GM18511 (cell line): ENCODE results near the gene TMEM250.

Source experiments
- ATAC-seq: cut with Tn5 transposase; IDR thresholded peaks from one replicate; pipeline ENCODE4 v1.9.1; 2021; ENCODE audit warnings: mild to moderate bottlenecking, moderate library complexity; ENCODE audit not compliant: unreplicated experiment

Gene TMEM250

DNA sequence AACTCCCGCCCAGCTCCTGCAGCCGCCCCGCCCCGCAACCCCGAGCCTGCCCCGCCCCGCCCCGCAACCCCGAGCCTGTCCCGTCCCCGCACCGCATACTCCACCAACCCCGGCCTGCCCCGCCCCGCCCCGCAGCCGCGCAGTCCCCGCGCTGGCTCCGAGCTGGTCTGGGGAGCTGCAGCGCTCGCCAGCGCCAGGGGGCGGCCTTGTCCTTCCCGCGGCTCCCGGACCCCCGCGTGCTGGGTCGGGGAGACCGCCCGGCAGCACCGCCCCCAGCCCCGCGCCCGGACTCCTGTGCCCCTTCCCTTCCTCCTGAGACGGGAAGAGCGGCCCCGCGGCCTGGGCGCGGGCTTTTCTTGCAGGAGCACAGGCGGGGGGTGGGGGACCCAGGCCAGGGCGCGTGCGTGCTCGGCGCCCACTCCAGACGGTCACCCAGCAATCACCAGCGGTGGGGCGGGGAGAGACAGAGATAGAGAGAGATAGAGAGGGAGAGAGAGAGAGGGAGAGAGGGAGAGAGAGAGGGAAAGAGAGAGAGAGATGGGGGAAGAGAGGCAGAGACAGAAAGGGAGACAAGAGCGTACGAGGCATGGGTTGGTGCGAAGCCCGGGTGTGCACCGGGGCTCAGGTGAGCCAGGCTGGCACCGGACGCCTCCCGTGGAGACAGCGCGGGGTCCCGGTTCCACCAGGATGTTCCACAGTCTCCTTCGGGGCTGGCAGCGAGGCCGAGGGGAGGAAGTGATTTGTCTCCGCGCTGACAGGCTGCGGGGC, 14.7 kb upstream of the TMEM250 start:
- ATAC-seq, result no peak

DNA sequence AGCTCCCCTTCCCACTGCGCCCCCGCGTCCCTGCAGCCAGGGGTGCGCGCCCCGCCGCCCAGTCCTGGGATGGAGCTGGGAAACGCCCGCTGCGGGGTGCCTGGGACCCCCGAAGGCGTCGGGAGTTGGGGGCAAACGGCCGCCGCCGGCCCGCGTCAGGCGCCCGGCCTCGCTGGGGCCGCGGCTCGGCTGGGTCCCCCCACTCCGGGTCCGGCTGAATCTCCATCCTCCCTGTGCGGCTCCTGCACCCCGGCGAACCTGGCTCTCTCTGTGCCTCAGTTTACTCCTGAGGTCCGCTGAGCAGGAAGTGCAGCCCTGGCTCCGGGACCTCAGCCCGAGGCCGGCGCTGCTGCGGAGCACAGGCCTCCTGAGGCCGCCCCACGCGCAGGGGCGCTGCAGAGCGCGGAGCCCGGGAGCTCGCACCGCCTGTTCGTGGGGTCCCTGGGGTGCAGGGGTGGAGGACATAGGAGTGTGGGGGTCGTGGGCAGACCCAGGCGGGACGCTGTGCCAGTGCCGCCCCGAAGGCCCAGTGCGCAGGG, 13.9 kb upstream of the TMEM250 start:
- ATAC-seq, result no peak

DNA sequence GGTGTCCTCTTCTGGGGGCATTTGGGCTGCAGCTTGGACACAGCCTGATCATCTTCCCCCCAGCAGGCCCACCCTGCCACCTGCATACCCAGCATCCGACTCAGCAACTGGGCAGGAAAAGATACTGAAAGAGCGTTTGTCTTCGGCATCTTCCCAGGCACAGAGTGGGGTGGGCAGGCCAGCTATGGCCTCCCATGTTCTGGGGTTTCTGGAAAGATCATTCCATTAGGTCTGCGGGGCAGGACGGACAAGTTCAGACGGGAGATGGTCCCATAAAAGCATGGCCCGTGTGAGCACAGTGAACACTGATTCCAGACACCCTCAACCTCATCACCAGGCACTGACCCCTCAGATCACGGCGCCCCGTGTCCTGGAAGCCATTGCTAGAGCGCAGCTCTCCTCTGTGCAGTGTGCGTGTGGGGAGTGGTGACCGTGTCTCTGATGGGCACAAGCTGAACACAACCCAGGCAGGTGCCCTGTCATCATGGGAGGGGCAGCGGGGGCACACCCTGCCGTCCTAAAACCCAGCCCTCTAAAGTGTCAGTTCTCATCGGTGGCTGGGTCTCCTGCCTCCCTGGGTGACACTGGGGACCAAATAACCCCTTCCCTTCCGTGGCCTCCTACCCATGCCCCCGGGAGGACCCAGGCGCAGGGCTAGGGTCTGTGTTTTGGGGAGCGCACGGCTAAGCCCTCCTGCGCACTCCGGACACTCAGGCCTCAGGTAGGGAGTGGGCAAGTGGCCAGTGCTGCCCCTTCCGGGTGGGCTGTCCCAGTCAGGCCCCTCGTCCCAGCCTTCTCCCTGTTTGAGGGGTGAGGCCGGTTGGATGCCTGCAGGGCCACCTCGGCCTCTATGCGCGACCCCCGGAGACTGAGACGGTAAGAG, 13.2 kb upstream of the TMEM250 start:
- no peak for ATAC-seq

DNA sequence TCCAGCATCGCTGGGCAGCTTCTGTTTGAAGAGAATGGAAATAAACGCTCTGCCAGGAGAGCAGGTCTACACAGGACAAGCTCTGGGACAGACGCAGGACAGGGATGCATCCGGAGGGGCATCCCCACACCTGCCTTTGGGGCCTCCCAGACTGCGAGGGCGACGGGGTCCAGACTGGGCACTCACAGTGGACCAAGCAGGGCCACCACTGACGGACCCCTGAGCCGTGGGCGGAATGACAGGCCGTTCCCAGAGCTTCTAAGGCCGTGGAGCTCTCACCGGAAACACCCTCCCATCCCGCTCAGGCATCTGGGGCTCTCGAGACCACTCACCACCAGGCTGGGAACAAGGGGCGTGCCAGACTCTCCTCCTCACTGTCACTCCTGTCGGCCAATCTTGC, 10.5 kb upstream of the TMEM250 start:
- no peak for ATAC-seq

DNA sequence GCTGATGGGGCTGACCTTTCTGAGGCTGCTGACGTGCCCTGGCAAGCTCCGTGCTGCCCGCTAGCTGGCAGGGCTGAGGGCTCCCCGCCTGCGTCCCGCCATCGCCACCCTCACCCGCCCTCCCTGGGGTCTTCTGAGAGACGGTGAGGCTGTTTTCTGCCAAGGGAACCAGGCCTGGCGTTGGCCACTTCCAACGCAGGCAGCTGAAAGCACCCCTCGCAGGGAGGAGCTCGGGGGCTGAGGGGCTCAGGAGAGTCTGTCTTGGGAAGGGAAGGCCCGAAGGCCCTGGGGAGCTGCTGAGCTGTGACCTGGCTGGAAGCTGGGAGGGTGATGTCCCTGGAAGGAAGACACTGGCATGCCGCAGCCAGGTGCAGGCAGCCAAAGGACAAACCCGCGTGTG, 9.8 kb upstream of the TMEM250 start:
- ATAC-seq, result no peak

DNA sequence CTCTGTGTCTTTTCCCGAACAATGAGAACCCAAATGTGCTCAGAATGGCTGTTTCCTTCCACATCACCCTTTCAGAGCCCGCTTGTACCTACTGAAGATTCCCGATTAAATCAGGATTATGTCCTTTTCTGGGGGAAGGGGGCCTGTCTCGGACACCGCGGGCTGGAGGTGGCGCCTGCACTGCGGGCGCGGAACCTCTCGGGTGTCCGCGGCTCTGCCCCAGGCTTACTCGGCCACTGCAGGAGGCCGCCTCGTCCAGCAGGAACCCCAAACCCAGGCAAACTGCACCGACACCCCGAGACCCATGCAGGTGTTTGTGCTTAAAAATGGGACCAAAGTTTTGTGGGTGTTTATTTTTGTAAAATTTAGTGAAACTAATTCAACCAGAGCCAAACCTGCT, 8.6 kb upstream of the TMEM250 start:
- no peak for ATAC-seq

DNA sequence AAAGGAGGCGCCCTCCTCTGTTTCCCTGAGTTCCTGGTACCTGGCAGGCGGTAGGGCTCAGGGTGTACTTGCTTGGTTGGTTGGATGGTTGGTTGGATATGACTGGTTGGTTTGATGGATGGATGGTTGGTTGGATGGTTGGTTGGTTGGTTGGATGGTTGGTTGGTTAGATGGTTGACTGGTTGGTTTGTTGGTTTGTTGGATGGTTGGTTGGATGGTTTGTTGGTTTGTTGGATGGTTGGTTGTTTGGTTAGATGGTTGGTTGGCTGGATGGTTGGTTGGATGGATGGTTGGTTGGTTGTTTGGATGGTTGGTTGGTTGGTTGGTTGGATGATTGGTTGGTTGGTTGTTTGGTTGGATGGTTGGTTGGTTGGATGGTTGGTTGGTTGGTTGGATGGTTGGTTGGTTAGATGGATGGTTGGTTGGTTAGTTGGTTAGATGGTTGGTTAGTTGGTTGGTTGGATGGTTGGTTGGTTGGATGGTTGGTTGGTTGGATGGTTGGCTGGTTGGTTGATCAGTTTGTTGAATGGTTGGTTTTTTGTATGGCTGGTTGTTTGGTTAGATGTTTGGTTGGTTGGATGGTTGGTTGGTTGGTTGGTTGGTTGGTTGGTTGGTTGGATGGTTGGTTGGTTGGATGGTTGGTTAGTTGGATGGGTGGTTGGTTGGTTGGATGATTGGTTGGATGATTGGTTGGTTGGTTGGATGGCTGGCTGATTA, 6.5 kb upstream of the TMEM250 start:
- ATAC-seq, result no peak

DNA sequence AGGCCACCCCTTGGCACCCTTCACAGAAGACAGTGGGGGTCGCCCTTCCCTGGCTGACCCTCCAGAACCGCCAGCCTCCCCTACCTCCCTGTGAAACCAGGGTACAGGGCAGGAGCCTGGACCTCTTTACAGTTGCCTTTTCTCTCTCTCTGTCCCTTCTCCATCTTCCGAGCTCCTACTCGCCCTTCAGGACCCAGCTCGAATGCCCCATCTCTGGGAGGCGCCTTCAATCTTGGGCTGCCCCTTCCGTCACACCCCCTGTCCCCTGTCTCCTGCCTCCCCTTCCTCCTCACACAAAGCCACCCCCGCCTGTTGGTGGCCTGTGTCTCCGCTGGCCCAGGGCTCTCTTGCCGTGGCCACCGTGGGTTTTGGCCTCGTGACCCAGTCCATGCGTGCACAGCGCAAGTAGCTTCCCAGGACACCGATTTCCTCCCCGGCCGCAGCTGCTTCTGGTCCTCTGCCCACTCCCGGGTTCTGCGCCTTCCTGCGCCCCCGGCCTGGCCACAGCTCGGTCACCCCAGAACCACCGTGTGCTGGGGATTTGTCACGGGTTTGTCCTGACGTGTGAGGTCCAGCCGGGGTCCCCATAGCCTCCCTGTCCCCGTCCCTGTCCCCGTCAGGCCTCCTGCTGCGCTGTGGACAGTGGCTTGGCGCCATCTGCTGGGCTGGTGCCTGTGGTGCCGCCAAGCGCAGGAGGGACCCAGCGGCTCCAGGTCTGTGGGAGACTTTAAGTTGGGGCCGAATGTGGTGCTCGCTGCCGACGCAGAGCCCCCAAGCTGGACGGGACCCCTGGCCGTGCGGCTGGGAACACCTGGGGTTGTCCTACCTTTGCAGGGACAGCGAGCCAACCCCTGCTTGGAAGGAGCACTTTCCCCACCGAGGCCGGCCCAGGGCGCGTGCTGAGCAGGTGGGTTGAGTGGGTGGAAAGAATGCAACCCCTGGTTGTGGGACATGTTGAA, 4.0 kb upstream of the TMEM250 start:
- ATAC-seq, result no peak

DNA sequence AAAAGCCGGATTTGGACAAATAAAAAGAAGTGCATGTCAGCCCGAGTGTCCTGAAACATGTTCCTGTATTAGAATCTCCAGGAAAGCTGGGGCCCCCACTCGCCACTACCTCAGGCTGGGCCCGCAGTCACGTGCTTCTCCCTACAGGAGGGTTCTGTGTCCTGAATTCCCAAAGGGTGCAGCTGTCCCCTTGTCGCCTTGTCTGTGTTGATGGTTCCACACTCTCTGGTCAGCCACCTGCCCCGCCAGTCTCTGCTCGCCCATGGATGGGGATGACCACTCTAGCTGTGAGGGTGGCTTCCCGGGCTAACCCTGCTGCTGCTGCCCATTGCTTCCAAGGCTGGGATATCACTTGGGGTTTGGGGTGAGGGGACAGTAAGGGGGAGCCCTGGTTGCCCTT, 3.1 kb upstream of the TMEM250 start:
- ATAC-seq, result no peak

DNA sequence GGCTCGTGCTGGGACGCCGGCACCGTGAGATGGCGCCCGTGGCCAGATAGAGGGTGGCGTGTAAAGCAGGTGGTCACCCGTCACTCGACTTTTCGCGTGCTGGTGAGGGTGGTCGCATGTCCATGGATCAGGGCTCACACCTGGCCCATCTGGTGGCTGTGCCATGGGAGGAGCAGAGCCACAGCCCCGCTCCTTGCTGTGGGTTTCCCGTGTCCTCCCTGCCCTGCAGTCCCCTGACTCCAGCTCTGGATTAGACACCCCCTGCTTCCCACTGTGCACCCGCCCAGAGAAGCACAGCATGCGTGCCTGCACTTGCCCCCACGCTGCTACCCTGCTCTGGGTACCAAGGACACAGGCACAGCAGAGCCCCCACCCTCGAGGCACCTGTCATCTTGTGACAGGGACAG, 1.8 kb upstream of the TMEM250 start:
- no peak for ATAC-seq

DNA sequence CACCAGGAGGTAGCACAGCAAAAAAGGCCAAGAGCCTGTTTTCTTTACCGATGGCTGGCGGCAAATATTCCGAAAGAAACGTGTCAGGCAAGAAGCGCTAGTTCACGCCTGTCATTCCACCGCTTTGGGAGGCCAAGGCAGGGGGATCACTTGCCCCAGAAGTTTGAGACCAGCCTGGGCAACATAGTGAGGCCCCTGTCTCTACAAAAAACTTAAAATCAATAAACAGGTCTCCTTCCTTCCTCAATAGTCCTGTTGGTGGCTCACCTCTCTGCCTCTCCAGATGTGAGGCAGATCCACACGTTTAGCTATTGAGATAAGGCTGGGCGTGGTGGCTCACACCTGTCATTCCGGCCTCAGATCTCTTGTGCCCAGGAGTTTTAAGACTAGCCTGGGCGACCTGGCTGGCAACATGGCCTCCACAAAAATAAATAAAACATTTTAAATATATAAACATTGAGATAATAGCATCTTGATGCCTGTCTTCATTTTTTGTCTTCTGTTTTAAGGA, 1.3 kb upstream of the TMEM250 start:
- ATAC-seq, result no peak

DNA sequence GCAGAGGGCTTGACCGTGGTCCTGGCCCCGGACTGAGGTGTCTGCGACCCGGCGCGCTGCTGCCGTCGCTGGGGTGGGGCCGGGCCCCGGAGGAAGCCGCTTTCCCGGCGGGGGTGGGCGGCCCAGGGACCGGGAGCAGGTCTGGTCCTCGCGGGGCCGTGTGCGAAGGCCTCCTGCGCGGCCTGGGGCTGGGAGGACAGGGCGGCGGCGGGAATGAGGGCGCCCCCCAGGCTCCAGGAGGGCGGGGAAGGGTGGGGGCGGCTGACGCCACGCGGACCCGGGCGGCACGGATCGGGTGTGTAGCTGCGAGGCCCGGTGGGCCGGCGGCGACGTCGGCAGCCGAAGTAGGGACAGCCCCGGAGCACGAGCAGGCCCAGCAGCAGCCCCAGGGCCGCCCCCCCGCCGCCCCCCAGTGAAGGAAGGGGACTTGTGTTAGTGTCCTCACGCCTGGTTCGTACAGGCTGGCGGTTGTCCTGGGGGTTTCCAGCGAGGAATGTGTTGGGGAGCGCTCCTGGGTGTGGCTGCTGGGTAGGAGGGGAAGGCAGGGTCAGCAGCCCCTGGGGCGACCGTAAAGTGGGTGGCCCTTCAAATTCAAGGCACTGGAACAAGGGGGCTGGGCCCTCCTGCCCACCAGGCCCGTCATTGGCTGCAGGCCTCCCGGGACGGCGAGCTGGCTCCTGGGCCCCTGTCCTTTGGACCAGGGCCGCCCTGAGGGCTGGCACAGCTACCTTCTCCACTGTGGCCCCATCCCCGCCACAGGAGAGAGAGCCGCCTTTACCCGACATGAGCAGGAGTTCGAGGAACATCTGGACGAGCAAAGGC, 597 bp upstream of the TMEM250 start:
- ATAC-seq, result peak; percentile 24

DNA sequence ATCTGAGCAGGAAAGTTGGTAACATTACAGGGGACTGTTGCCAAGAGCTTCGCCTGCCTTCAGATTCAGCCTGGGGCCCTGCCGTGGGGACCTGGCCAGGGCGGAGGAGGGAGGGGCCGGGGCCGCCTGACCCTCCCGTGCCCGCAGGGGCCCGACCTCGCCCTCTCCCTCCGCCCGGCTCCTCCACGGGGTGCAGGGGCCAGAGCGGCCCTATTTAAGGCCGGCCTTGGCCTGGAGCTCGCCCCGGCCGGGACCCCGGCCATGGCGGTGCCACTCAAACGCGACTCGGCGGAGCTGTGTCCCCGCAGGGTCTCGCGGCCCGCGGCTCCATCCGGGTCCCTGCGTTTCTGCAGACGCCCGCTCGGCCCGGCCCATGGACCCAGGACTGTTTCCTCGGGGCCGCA, 757 bp downstream of the TMEM250 start:
- peak; percentile 4 for ATAC-seq

DNA sequence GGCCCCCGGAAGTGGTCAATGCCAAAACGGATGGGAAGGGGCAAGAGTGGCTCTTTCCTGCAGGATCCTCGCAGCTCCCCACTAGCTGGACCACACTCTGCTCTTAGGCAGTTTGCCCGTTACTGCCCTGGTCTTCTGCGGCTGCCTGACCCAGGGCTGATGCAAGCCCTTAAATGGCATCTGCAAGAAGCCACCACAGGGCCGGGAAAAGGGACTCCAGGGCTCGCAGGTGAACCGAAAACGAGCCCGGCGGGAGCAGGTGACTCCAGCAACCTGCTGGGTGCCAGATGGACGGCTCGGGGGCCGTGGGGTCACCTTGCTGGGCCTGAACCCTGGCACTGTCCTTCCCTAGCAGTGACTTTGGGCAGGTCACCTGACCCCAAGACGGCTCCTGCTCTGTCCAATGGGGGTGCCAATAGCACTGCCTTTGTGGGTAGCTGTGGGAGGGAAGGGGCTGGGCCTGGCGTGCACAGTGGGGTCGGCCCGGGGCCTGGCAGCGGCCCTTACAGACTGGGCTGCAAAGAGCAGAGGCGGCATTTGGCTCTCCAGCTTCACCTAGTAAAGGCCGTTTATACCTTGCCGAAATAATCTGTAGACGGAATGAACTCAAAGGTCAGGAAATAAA, 1.3 kb downstream of the TMEM250 start:
- ATAC-seq, result no peak

DNA sequence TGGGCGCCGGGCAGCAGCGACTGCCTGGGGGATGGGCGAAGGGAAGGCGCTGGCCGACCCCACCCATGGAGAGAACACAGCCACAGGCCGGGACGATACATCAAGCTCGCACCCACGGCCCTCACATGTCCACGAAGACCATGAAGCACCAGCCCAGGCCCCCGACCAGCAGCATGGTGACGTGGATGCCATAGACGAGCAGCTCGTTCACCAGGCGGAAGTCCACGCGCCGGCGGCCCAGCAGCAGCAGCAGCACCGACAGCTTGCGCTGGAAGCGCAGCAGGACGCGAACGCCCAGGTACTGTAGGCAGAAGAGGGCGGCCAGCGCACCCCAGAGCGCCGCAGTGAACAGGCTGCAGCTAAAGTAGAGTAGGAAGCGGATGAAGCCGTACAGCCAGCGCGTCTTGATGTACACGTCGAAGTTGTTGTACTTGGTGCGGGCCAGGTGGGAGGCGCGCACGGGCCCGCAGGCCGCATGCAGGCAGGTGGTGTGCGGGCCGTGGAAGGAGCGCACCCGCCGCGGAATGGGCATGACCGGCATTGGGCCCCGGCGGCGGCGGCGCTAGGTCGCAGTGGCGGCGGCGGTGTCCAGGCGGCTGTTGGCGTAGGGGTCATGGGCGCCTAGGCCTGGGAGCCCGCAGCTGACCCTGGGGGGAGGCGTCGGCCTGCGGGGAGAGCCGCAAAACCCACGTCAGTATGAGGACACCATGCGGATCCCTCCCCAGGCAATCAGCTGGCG, 2.1 kb downstream of the TMEM250 start:
- ATAC-seq, result no peak

DNA sequence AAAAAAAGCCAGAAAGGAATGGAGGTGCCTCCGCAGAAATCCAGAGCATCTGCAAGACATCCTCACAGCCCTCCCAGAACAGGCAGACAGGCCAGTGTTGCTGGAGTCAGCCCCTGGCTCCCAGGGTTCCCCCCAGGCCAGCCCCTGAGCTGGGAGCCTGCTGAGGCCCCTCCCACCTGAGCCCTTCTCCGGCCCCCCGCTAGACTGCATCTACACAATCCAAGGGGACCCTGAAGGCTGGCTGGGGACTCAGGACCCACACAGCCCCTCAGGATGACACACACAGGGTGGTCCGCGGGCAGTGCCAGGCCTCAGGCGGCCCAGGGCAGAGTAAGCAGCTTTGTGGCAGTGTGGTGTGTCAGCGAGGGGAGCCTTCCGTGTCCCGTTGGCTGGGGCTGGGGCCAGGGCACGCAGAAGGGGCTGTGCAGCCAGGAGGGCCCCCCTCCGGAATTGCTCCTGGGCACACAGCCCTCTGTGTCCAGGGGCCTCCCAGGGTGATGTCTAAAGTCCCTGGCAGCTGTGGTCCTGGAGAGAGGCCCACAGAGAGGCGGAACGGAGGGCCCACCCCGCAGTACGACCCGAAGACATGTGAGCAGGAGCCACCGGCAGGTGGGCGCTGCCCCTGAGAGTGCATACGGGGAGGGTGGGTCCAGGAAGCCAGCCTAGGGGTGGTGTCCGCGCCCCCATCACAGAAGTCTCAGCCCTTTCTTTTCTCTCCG, 2.9 kb downstream of the TMEM250 start:
- no peak for ATAC-seq

DNA sequence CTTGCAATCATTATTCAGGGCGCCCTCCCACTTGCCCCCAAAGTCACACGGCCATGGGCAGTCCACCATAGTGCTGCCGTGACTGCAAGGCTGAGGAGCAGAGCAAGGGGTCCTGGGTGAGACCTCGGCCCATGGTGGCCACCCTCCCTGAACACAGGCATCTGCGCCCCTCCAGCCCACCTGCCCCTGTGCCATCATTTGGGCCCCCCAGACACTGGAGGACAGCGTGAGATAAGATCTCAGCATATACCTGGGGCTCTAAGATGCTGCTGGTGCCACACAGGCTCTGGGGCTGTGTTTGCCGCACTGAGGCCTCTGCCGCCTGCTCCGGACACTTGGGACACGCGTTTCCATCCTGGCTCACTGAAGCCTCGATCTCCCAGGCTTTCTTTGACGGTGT, 3.5 kb downstream of the TMEM250 start:
- no peak for ATAC-seq
